Stimulated activated CD8-positive, alpha-beta memory T cell treated with anti-CD3 and anti-CD28 coated beads, Interleukin-4, amount 100 ng/mL, for 1 hour (primary cell): ENCODE results near the gene OR7C2.

Source experiments
- DNase-seq, 2 donors: peaks; one replicate each; pipeline ENCODE4 v3.0.0-alpha.2; 2020; ENCODE audit warnings: low read depth in 2 of 2, low spot score in 1 of 2

OR7C2 gene

GRCh38 chr19:14978161-14978776 lies 37.0 kb downstream of the OR7C2 start:
- no peak for DNase-seq

- no peak for DNase-seq
These were observed 38.4 kb downstream of the OR7C2 start, which contains the start of gene SLC1A6 for GRCh38 chr19:14979476-14980255. TSS of gene SLC1A6 (minus strand) at chr19:14979864. CDS start at chr19:14972910, 6,954 bp downstream.

GRCh38 chr19:14985133-14985532 lies 43.8 kb downstream of the OR7C2 start:
- DNase-seq = no peak
